T-helper 1 cell (primary cell): ENCODE data around the gene LRP1B.
"Not testable (repeated sequence)": the region's sequence is repeated elsewhere in the genome, so short reads cannot be mapped to it uniquely, and the experiment has no call there.

Experiments
- DNase-seq, 5 donors: peaks; one replicate each; pipeline ENCODE4 v3.0.0-alpha.2; 2012 to 2020

Gene LRP1B

DNA sequence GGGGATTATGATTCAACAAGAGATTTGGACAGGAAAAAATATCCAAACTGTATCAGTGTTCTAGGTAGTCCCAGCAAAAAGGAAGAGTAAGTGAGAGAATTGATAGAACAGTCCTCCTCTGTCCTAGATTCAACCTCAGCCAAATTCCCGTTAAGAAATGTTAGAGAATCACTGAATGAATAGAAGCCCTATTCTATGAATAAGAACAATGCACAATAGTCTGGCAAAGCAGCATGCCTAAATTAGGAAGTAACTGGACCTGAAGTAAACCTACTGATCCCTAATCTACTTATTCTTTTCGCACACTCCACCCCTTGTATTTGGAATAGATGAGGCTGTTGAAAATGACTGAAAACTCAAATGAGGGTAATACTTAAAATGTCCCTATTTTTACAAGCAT lies 1665.5 kb downstream of the LRP1B start:
- no peak for DNase-seq

DNA sequence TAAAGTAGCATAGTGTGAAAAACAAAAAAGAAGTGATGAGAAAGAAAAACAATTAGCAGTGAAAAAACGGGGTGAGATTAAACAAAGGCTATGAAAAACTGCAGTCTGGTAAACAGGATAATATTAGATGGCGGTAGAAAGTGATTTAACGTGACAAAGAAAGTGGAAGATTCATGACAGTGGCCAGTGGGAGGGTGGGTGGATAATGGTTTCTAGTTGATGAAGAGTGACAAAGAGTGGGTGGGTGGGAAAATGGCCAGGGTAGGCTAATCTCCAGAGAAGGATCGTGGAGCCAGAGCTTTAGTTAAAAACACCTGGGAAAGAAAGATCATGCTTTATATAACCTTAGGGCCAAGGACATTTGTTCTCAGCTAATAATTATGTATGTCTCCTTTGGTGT lies 1667.8 kb downstream of the LRP1B start:
- no peak for DNase-seq

DNA sequence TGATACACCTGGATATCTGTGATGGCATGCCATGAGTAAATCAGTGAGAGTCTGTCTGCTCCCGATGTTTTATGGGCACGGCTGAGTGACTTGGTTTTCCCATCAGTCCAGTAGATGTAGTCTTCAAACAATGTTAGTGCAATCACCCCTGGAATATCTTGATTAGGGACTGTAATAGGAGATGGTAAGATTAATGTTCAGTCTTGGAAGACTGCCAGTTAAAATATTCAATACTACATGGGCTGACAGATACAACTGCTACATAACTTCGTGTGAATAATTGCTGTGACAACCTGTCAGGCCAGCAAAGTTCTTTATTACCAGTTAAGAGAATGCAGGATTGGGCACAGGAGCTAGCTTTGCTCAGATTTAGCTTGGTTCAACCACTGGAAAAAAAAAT lies 1673.3 kb downstream of the LRP1B start:
- DNase-seq = no peak

DNA sequence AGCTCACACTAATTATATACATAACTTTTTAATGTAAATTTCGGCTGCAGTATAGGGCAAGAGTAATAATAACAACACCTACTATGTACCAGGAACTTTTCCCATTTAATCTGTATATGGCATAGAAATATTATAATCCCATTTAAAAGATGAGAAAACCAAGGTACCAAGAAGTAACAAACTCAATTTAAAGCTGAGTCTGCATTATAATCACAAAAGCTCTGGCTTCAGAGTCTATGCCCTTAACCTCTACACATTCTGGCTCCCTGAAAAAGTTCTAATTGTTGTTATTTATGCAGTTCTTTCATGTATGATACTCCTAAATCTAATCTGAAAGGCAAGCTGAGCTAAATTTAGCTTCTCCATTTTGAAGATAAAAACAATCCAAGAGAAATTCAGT lies 1675.5 kb downstream of the LRP1B start:
- DNase-seq = no peak

DNA sequence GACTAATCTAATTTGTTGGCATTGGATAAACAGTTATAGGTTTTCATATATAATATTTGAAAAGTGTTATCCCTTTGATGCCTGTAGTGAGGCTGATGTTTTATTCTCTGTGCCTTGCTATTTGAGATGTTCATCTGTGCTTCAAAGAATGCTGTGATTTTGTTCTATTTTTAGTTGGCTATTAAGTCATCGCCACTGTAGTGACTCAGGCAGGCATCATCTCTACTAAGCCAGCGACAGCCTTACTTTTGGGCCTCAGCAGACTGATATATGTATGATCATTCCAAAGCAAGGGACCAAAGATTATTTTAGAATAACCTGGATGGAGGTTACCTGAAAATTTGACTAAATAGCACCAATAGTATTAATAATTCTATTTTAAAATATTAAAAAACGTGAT lies 1676.1 kb downstream of the LRP1B start:
- DNase-seq = no peak

DNA sequence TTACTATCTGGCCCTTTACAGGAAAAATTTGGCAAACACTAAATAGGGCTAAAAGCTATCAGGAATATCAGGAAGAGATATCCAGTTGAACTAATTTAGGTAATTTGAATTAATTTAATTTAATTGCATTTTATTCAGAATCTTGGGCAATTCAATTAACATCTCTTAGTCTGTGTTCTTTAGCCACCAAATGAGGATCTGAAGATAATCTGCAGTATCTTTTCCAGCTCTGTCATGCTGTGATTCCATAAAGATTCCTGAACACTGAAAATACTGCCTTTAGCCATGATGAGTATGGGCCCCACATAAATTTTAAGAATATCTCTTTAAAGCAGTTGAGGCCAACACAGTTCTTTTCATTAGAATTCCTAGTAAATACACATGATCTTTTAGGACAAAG lies 1679.5 kb downstream of the LRP1B start:
- DNase-seq = no peak

DNA sequence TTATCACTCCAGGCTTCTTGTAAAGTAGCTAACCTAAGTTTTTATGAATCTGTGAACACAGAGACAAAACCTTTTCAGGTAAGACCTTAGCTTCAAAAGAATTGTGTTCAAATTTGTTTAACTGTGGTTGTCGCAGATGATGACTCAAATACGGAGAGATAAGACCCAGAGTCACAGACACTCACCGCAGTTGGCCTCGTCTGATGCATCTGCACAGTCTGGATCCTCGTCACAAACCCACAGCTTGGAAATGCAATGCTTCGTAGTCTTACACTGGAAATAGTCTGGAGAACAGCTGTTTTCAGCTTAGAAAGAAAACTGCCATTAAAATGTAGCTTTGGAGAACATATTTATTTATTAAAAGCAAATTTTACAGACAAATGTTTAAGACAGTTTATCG lies 1688.5 kb downstream of the LRP1B start:
- no peak for DNase-seq

DNA sequence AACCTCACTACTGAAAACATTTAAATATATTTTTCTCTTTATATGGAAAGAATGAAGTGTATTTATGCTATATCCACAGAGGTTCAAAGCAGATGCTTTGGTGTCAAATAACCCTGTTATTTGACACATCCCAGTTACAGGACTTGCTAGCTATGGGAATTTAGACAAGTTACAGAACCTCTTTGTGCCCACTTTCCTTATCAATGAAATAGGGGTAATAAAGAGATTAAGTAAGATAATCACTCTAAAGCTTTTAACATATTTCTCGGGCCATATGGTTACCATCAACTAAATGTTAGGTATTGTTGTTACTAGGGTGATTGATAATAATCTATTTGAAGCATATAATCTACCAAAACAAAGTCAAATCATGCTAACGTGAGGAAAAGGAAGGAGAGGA lies 1690.0 kb downstream of the LRP1B start:
- no peak for DNase-seq

DNA sequence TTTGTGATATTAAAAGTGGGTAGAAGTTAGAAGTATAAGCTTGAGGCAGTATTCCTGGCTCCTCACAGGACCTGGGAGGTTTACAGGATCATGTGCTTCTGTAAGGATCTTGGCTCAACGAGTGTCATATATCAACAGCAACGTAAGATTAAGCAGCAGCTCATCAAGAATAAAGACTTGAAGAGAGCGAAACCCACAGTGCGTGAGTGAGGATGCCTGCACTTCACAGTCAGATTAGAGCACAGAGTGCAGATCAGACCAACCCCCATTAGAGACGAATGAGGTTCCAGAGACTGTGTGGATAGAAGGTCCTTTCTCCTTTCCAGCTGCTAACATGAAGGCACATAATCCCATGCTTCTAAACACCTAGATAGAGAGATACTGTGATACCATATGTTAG lies 1693.9 kb downstream of the LRP1B start:
- DNase-seq = no peak

DNA sequence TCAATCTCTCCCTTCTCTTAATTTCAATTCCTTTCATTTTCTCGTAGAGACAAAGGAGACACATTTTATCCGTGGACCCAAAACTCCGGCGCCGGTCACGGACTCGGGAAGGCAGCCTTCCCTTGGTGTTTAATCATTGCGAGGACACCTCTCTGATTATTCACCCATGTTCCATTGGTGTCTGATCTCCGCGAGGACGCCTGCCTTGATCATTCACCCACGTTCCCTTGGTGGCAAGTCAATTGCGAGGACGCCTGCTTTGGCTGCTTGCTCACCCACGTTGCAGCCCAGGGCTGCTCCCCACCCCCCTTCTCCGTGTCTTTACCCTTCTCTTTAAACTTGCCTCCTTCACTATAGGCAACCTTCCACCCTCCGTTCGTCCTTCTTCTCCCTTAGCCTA lies 1703.8 kb downstream of the LRP1B start:
- DNase-seq = not testable (repeated sequence)

DNA sequence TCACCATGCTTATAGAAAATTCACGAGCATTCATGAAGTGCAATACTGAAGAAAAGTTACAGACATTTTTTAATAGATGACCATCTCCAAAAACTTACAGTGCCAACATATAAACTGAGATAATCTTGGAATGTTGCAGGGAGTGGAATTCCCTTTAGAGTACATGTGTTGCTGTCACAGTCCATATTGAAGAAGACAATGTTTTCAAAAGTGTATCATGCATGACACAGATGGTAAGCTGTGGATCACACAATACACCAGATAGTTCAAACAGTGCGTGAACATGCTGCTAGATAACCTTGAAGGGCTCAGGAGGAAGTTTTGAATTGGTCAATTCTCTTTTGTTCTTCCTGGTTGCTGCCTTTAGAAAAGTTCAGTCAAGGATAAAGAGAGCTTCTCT lies 1706.3 kb downstream of the LRP1B start:
- no peak for DNase-seq

DNA sequence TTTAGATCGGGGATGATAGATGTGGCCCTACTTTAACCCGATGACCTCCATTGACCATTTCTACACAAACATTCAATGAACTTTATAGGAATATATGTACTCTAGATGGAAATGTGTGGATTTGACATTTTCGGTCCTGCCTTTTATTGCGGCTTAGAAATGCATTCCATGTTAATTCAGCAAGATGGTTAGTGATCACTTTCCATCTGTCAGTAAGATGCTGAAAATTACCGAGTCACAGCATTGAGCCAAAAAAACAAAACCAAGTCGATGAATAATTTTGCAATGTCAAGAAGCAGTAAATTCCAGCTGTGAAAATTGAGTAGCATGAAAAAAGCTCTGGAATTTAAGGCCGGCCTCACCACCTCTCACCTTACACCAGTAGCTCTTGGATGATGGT lies 1708.1 kb downstream of the LRP1B start:
- no peak for DNase-seq

DNA sequence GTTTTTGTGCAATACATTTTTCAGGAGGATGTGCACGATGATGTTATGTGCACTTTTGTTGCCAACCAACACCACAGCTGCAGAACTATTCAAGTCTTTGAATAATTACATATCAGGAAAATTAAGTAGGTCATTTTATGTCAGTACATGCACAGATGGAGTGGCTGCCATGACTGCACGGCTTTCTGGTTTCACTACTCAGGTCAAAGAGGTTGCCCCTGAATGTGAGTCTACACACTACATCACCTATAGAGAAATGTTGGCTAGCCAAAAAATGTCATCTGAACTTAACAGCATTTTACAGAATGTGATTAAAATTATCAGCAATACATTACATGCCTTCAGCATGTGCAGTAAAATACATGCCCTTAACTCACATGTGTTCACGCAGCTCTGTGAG lies 1713.3 kb downstream of the LRP1B start:
- DNase-seq = no peak

DNA sequence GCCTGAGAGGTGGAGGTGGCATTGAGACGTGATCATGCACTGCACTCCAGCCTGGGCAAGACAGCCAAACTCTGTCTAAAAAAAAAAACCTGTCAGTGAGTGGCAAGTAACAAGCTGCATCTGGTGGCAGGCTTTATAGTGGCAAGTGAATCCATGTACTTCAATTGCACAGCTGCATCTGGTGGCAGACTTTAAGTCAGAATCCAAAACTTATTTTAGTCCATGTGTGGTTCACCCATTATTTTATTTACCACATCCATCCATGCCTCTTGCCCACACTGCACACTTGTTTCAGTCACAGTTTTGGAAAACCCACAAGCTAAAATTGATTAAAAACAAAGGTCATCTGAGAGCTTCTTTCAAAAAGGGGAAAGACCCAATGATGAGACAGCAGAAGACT lies 1714.2 kb downstream of the LRP1B start:
- DNase-seq = no peak

DNA sequence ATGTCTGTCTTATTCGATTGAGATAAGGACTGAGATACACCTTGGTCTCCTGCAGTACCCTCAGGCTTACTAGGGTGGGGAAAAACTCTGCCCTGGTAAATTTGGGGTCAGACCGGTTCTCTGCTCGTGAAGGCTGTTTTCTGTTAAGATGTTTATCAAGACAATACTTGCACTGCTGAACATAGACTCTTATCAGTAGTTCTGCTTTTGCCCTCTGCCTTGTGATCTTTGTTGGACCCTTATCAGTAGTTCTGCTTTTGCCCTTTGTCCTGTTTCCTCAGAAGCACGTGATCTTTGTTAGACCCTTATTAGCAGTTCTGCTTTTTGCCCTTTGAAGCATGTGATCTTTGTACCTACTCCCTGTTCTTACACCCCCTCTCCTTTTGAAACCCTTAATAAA lies 1715.8 kb downstream of the LRP1B start:
- not testable (repeated sequence) for DNase-seq

DNA sequence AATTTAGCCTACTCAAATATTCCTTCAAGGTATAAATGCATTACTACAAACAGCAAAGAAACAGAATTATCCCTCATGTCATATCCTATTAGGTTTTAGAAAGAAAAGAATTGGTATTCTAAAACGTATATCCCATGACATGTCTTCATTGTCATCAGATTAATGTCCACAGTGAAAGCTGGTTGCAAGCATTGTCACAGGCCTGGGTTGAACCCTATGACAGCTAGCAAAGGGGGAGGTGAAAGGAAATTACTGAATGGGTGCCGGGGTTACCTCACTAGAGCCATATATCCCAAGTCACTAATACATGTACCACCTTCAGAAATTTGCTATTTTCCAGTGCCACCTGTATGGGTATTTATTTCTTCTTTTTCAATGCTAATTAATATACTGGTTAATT lies 1720.1 kb downstream of the LRP1B start:
- no peak for DNase-seq

DNA sequence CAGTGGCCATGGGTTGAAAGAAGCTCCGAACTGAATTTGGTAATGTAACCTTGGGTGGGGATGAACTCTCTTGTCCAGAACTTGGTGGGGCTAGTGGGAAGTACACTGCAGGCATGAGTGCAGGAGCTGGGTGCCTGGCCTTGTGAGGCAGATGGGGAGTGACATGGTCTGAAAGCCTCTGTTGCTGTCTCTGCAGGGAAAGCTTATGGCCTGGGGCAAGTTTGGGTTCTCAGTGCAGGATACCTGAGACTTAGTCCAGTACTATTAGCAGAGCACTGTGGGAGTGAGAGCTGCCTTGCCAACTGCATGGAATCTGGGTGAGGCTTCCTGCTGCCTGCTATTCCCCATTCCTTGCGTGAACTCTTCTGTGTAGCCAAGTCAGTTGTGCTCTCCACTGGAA lies 1729.8 kb downstream of the LRP1B start:
- no peak for DNase-seq

DNA sequence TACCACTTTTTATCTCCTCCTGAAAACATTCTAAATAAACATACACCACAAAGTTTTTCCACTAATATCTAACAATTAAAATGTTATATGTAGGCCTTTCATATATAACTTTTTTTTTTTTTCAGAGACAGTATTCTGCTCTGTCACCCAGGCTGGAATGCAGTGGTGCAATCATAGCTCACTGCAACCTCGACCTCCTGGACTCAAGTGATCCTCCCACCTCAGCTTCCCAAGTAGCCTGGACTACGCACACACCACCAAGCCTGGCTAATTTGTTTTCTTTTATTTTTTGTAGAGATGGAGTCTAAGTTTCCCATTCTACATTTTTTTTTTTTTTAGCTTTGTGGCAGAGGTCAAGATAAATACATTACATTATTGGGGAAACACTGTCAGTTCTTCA lies 1738.0 kb downstream of the LRP1B start:
- no peak for DNase-seq

DNA sequence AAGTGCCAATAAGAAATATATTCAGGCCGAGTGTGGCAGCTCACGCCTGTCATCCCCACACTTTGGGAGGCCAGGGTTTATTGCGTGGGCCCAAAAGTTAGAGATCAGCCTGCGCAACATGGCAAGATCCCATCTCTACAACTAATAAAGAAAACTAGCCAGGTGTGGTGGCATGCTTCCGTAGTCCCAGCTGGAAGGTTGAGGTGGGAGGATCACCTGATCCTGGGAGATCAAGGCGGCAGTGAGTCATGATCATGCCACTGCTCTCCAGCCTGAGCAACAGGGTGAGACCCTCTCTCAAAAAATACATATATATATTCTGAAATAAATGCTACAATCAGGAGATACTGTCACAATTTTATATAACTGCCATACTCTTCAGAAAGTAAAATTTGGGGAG lies 1745.9 kb downstream of the LRP1B start:
- no peak for DNase-seq

DNA sequence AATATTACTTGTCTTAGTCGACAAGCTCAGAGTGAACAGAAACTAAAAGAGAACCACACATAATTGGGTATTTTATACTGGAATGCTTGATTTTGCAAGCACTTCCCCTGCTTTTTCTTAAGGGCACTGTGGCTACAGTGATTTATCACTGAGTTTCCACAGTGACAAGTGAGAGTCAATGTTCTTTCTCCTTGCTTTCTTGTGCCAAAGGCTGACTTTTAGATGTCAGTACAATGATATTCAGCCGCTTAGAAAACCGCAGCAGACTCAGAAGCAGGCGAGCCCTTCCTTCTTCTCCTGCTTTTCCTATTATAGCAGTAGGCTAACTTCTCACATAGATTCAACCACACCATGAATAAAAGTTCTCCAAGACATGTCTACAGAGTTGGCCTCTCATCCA lies 1747.0 kb downstream of the LRP1B start:
- DNase-seq = no peak

DNA sequence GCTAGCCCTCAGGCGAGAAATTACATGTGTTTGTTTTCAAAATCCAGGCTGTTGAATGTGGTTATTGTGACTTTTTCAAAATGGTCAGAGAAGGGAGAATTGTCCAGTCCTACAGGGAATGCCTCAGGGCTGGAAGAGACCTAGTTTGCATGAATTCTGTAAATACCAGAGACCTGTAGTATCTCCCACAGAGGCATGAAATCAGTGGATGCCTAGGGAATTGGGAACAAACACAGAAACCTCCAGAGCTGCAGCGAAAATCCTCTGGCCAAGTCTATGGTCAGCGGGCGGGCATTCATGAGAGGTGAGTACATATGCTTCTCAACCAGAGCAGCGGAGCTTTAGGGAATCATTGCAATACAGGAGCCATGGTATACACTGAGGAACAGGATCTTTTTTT lies 1754.1 kb downstream of the LRP1B start:
- DNase-seq = no peak

DNA sequence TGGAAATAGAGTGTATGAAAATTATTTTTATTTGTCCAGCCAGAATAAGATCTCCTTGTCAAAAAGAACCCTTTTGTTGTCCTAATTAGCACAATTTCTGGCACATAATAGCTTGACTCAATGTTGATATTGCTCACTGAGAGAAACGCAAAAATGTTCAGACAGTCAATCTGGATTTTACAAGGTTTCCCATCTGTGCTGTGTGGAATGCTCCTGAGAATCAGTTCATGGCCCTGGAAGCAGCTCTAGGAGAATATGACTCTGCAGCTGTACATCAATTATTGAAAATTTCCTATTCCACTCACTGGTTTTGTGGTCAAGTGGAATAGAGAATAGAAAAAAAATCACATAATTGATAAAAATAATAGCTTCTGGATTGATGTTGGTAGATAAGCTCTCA lies 1767.7 kb downstream of the LRP1B start:
- DNase-seq = no peak

DNA sequence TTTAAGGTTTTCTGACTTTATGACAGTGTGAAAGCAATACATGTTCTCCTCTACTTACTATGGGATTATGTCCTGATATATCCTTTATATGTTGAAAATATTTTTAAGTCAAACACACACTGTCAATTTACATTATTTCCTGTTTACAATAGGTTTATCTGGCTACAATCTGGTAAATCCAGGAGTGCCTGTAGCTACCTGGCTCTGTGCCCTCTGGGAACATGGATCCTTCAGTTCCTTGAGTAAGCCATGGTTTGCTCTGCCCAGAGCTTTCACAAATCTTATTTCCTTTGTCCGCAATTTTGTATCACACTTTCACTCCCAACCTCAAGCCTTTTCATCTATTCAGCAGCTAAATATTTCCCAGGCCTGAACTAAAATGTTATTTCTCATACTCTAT lies 1768.5 kb downstream of the LRP1B start:
- DNase-seq = no peak

DNA sequence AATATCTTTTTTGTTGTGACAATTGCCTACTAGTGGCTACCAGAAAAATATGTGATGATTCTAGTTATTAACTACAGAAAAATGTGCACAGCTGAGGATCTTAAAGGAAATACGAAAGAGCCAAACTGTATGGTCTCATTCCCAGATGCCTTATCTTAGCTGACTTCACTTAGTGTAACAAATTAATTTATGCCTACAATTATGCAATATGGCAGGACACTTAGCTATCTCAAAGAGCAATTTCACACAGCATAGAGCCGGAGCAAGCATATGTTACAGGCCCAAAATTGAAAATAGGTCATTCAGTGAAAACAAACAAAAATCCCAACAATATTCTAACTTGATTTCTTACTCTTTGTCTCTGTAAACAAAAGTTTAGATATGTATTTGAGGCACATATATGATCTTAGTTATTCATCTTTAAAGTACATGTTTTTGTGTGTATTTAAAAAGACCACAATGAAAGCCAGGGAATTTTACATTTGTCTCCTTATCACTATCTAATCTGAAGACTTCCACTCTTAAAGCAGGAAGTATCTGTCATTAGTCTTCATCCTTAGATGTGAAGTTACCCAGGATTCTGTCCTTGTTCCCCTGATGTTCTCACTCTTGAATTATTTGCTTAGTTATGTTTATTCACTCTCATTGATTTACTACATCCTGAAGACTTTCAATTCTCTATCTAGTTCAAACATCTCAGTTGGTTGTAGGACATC lies 1771.6 kb downstream of the LRP1B start:
- no peak for DNase-seq

DNA sequence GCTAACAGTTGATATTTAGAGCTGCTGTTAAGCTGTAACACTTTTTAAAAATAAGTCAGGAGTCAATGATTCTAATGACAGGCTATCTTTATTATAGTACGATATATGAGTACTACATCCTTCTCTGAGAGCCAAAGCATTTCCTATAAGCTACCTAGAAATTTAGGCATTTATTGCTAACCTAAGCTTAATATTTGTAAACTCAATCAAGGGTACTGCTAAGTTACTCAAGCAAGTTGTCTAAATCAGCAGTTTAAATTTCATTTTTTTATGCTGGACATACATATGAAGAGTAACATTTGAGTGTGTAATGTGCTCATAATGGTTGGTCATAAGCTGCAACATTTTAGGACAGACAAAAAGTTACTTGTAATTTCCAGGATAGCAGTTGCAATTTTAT lies 1774.1 kb downstream of the LRP1B start:
- DNase-seq = no peak
